Umbilical cord (tissue), 2 donors: ENCODE data around the gene FOXP1. TPM values are rescaled to one million over a fixed set of nuclear protein-coding genes. Genes with fewer than 3 reads are reported as not detected.
A peak's percentile ranks its signal among the peaks of the same experiment; 100 is the strongest.

Source experiments
- DNase-seq: peaks from one replicate; pipeline ENCODE4 v3.0.0-alpha.2; 2015; ENCODE audit warnings: low spot score
- total RNA-seq: library from RNA; depleted of rRNA; stranded (reverse); fragments of >200 nt; gene quantifications from one replicate; pipeline ENCODE4 v1.2.3, GENCODE V29; 2014; ENCODE audit warnings: low replicate concordance; ENCODE audit not compliant: insufficient read depth

FOXP1 gene
- total RNA-seq, 1 donor from 2014 or later: 148 TPM

- DNase-seq: no peak
These were observed 208.9 kb downstream of the FOXP1 start for GRCh38 chr3:71374582-71374981.

DNA sequence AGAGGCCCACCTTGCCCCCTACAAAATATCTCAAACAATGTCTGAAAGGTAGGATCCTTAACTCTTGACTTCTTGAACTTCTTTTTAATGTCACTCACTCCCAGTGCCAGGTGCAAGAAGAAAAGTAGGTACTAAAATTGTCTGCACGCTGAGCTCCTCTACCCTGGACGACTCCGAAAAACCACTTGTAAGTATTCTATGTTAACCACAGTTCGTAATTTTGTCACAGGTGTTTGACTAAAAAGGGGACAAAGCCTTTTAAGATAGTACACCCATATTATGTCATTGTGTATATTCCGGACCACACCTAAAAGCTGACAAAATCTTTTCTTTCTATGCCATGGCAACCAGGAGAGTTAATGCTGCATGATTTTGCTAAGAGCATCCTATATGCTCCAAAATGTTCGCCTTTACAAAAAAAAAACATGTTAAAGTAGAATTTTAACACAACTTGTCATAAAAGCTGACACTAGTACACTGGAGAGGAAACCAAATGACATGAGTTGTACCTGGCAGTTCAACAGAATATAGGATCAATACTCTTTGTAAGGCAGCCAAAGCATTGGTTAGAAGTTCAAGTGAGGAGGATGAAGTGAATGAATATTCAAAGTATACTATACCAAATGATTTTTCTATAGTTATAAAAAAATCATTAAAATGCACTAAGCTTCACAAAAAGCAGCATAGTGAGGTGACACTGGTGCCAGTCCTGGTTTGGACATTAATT is 210.5 kb downstream of the FOXP1 start:
- no peak for DNase-seq

GRCh38 chr3:71372241-71372768 is 211.2 kb downstream of the FOXP1 start:
- DNase-seq: no peak

- no peak for DNase-seq
These were observed 212.2 kb downstream of the FOXP1 start for GRCh38 chr3:71371282-71371681.

GRCh38 chr3:71370467-71370866 is 213.1 kb downstream of the FOXP1 start:
- no peak for DNase-seq

DNA sequence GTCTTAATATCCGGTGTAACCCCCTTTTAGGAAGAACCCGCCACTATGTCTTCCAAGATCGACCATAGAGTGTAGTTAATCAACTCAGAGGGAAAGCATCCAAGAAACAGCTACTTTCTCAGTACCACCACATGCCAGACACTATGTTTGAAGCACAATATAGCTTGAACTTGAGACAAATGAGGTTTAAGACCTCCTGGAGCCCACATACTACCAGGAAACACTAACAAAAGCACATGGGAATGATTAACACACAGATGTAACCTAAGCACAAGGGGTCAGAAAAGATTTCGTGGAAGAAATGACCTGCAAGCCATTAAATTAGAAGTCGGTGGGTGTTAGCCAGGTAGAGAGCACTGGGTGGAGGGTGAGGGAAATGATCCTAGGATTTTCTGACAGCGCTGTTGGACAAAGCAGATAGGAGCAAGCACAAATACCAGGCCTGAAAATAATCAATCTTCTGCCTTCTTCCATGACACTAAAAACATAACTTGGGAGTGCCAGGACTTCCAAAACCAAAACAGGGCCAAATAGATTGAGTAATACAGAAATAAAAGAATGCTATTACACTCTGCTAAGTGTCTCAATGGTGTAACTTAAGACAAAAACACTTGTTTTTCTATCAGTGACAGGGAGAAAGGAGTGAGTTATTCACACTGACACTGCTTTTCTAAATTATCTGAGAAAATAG is 213.7 kb downstream of the FOXP1 start:
- no peak for DNase-seq

DNA sequence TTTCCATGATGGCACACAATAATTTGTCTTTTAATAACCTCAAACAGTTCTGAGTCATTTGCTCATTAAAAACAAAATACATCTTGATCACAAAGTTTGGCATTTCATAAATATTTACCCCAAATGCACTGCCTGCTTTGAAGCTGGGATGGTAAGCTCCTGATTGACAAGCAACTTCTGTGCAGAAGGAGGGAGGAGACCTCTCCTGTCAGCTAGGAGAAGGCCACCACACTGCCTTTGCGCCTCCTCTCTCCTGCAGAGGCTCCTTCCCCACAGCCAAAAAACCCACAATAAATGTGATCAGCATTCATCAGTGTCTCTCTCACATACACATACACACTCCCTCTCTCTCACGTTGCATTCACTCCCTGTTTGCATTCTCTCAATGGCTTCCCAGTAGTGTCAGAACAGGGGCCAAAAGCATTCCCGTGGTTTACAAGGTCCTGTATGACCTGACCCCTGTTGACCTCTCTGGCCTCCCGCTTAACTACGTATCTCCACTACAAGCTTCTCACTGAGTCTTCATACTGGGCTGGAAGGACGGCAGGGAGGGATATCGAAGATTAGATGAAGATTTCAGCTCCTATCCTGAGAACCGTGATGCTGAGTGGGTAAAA is 216.4 kb downstream of the FOXP1 start:
- DNase-seq: no peak

GRCh38 chr3:71361334-71361890 is 222.1 kb downstream of the FOXP1 start:
- DNase-seq: no peak

DNA sequence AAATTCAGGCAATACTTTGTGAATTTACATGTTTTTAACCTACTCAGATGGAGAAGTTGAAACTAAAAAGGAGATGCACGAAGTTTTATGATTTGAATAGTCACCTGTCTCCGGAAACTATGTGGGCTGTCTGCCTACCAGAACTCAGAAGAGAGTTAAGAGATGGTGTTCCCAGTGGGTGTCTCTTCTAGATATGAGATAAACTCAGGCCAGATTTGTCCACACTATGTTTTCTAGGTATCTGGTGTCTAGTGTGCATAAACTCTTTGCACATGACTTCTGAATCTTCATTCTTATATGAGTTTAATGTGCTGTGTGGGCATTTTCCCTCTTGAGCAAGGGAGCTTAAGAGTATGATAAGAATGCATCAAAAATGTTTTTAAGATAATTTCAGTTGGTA is 222.8 kb downstream of the FOXP1 start:
- no peak for DNase-seq

- no peak for DNase-seq
These were observed 223.3 kb downstream of the FOXP1 start for GRCh38 chr3:71360180-71360579.

GRCh38 chr3:71358243-71358642 is 225.3 kb downstream of the FOXP1 start:
- no peak for DNase-seq

- peak; percentile 30 for DNase-seq
These were observed 227.3 kb downstream of the FOXP1 start for GRCh38 chr3:71356265-71356664.

- no peak for DNase-seq
These were observed 227.7 kb downstream of the FOXP1 start for GRCh38 chr3:71355862-71356261.

GRCh38 chr3:71355037-71355436 is 228.5 kb downstream of the FOXP1 start:
- DNase-seq: no peak

GRCh38 chr3:71351403-71352149 is 232.0 kb downstream of the FOXP1 start:
- DNase-seq: no peak

DNA sequence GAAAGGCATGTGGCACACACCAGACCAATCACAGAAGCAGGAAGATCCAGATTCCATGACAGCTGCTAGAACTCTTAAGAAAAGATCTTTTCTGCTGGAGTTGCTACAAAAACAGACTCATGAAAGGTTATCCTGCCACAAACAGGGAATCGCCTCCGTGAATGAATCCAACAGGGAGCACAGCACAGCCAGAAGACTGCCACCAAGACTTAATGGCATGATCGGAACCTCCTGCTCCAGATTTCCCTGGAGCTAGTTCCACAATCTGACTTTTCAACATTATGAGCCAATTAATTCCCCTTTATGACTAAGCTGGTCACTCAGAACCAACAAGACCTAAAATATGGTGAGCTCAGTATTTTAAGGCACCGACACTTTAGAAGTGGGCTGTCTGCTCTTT is 232.5 kb downstream of the FOXP1 start:
- no peak for DNase-seq

- no peak for DNase-seq
These were observed 234.7 kb downstream of the FOXP1 start for GRCh38 chr3:71348831-71349230.

DNA sequence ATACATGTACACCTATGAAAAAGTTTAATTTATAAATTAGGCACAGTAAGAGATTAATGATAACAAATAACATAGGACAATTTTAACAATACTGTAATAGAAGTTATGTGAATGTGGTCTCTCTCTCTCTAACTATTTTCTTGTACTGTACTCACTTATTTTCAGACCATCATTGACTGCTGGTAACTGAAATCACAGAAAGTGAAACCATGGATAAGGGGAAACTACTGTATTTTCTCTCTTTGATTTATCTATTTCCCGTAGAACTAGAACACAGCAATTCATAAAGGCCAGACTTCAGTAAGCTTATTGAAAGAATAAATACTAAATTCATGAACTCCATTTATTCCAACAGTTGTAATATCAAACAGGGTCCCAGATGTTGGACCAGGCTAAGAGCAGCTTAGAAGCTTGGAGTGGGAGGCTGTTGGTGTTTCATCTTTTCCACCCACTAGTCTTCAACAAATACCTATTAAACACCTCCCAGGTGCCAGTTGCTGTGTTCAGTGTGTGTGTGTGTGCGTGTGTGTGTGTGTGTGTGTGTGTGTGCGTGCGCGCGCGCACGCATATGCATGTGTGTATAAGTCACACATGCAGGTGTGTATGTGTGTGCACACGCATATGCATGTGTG is 235.4 kb downstream of the FOXP1 start:
- no peak for DNase-seq

- no peak for DNase-seq
These were observed 237.5 kb downstream of the FOXP1 start for GRCh38 chr3:71346061-71346460.

- peak; percentile 9 for DNase-seq
These were observed 238.0 kb downstream of the FOXP1 start for GRCh38 chr3:71345429-71346040.

DNA sequence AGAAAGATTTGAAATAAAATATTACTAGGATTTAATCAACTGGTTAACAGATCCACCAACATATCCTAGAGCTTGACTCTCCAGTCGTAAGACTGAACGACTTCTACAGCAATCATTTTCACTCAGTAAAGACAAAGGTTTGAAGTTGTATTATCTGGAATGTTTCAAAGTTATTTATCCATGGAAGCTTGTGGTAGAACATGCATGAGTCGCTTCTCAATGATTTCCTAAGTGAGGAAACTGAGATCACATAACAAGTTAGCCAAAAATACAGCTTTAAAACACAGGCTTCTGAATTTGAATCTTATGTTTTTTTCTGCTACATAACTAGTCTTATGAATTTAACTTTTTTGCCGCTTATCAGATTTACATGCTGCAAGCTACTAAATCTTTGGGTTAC is 241.8 kb downstream of the FOXP1 start:
- no peak for DNase-seq
